ENCODE data around the gene MIOS. TPM values are rescaled to one million over a fixed set of nuclear protein-coding genes. Genes with fewer than 3 reads are reported as not detected.

Gene MIOS
- total RNA-seq, 2 experiments from 2014 or later: 37.2 to 37.7 TPM

DNA sequence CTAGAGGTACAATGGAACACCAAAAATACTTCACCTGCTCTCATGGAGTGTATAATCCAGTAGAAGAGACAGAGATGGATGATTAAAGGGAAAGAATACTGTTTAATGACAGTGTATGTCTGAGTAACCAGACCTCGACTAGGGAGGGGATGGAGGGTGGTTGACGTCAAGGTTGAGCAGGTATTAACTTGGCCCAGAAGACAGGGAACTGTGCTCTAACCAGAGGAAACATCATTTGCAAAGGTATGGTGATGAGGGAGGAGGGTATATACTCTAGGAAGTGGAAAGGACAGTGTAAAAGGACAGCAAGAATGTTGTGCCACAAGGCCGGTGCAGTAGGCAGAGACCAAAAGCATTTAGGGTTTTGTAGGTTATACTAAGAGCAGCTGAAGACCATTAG lies 2.9 kb downstream of the MIOS start:
- Mint-ChIP-seq H3K9me3 (no peaks in the 10 kb centered on the region), H3K36me3 (peaks cover 30% of the 10 kb centered on the region), H3K4me3 (peak overlapping the region; percentile 81), H3K27me3 (no peaks in the 10 kb centered on the region), H3K27ac (peak overlapping the region; percentile 71), H3K4me1 (ENCODE audit: low read depth) (peaks cover 41% of the 10 kb centered on the region)
- intact Hi-C loops (cut with micrococcal nuclease): loop anchor here (1.0 kb wide), 1 partner anchor 70 kb away; no protein-coding TSS in a partner anchor
- DNase-seq: no peak
- ChIA-PET POLR2A (no interaction called here), CTCF (no interaction called here)

DNA sequence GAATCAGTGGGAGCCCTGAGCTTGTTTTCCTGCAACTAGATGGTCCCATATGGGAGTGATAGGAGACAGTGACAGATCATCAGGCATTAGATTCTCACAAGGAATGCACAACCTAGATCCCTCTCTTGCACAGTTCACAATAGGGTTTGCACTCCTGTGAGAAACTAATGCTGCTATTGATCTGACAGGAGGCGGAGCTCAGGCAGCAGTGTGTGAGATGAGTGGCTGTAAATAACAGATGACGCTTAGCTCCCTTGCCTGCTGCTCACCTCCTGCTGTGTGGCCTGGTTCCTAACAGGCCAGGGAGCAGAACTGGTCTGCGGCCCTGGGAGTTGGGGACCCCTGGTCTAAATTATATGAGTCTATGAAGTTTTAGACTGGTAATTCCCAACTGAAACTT lies 3.9 kb downstream of the MIOS start:
- H3K9me3 Mint-ChIP-seq: no peaks in the 10 kb centered on the region
- H3K27ac Mint-ChIP-seq: no peak overlapping the region
- no peak for DNase-seq
- H3K27me3 Mint-ChIP-seq: no peaks in the 10 kb centered on the region
- no peak overlapping the region for H3K4me3 Mint-ChIP-seq
- peaks cover 30% of the 10 kb centered on the region for H3K36me3 Mint-ChIP-seq
- intact Hi-C loops (cut with micrococcal nuclease): no loop called here
- CTCF ChIA-PET: no interaction called here
- POLR2A ChIA-PET: no interaction called here
- H3K4me1 Mint-ChIP-seq (ENCODE audit: low read depth): peaks cover 41% of the 10 kb centered on the region

DNA sequence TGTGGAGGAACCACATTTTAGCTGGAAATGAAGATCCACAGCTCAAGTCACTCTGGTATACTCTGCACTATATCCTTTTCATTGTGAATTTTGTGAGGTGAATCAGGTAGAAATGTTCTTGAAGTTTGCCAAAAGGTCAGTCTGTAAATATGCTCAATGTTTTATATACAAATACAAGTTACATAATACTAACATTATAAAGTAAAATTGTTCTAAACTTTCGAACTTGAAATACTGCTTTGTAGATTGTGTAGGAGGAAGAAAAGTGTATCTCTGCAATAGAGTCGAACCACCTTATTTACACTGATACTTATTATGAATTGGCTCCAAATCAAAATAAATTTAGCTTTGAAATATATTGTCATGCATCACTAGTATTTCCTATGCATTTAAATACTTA lies 7.0 kb downstream of the MIOS start:
- DNase-seq: no peak
- Mint-ChIP-seq H3K27me3 (no peaks in the 10 kb centered on the region), H3K4me3 (no peak overlapping the region), H3K4me1 (ENCODE audit: low read depth) (peaks cover 30% of the 10 kb centered on the region), H3K9me3 (no peaks in the 10 kb centered on the region), H3K27ac (no peak overlapping the region), H3K36me3 (peaks cover 26% of the 10 kb centered on the region)
- POLR2A ChIA-PET: interaction anchor here (1.2 kb wide), 1 partner anchor 66 kb away, joined by 4 read pairs; the partner anchor contains the start of gene UMAD1
- CTCF ChIA-PET: no interaction called here
- intact Hi-C loops (cut with micrococcal nuclease): no loop called here

GRCh38 chr7:7576344-7576743 lies 9.7 kb downstream of the MIOS start:
- peaks cover 12% of the 10 kb centered on the region for H3K4me1 Mint-ChIP-seq (ENCODE audit: low read depth)
- intact Hi-C loops (cut with micrococcal nuclease): no loop called here
- ChIA-PET POLR2A (no interaction called here), CTCF (no interaction called here)
- H3K9me3 Mint-ChIP-seq: no peaks in the 10 kb centered on the region
- H3K4me3 Mint-ChIP-seq: no peak overlapping the region
- peaks cover 25% of the 10 kb centered on the region for H3K36me3 Mint-ChIP-seq
- H3K27ac Mint-ChIP-seq: no peak overlapping the region
- no peaks in the 10 kb centered on the region for H3K27me3 Mint-ChIP-seq
- no peak for DNase-seq

- ChIA-PET POLR2A (no interaction called here), CTCF (interaction anchor here (0.7 to 1.2 kb wide), 2 partner anchors 10 to 274 kb away, joined by 3 to 4 read pairs; no protein-coding TSS in a partner anchor)
- Mint-ChIP-seq H3K27me3 (no peaks in the 10 kb centered on the region), H3K9me3 (no peaks in the 10 kb centered on the region), H3K27ac (no peak overlapping the region), H3K36me3 (peaks cover 22% of the 10 kb centered on the region), H3K4me3 (no peak overlapping the region), H3K4me1 (ENCODE audit: low read depth) (peaks cover 6% of the 10 kb centered on the region)
- intact Hi-C loops (cut with micrococcal nuclease): no loop called here
- DNase-seq: no peak
Observed at GRCh38 chr7:7577888-7578287, 11.2 kb downstream of the MIOS start.

DNA sequence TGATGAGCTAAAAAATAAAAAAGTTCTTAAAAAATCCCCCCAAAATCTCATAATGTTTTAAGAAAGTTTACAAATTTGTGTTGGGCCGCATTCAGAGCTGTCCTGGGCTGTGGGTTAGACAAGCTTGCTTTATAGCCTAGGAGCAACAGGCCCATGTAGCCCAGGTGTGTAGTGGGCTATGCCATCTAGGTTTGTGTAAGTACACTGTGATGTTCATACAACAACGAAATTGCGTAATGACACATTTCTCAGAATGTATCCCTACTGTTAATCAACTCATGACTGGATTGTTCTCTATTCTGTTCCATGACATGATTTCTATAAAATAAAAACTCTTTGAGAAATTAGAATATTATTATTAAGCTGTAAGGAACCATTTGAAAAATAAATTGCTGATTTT lies 13.0 kb downstream of the MIOS start:
- no peaks in the 10 kb centered on the region for H3K27me3 Mint-ChIP-seq
- no peaks in the 10 kb centered on the region for H3K9me3 Mint-ChIP-seq
- no peak overlapping the region for H3K4me3 Mint-ChIP-seq
- H3K4me1 Mint-ChIP-seq (ENCODE audit: low read depth): no peaks in the 10 kb centered on the region
- intact Hi-C loops (cut with micrococcal nuclease): no loop called here
- DNase-seq: no peak
- H3K36me3 Mint-ChIP-seq: peaks cover 11% of the 10 kb centered on the region
- POLR2A ChIA-PET: no interaction called here
- CTCF ChIA-PET: no interaction called here
- no peak overlapping the region for H3K27ac Mint-ChIP-seq

- Mint-ChIP-seq H3K4me3 (no peak overlapping the region), H3K9me3 (no peaks in the 10 kb centered on the region), H3K36me3 (peaks cover 10% of the 10 kb centered on the region), H3K27ac (no peak overlapping the region), H3K4me1 (ENCODE audit: low read depth) (no peaks in the 10 kb centered on the region), H3K27me3 (no peaks in the 10 kb centered on the region)
- DNase-seq: no peak
- ChIA-PET POLR2A (no interaction called here), CTCF (interaction anchor here (1.3 kb wide), 1 partner anchor 13 kb away, joined by 3 read pairs; no protein-coding TSS in a partner anchor)
- intact Hi-C loops (cut with micrococcal nuclease): no loop called here
Observed at GRCh38 chr7:7581531-7582179, 15.0 kb downstream of the MIOS start.

GRCh38 chr7:7582596-7582995 lies 15.9 kb downstream of the MIOS start:
- Mint-ChIP-seq H3K27ac (no peak overlapping the region), H3K9me3 (no peaks in the 10 kb centered on the region), H3K36me3 (peaks cover 10% of the 10 kb centered on the region), H3K27me3 (no peaks in the 10 kb centered on the region), H3K4me3 (no peak overlapping the region), H3K4me1 (ENCODE audit: low read depth) (no peaks in the 10 kb centered on the region)
- CTCF ChIA-PET: interaction anchor here (1.0 kb wide), 1 partner anchor 13 kb away, joined by 5 read pairs; no protein-coding TSS in a partner anchor
- POLR2A ChIA-PET: no interaction called here
- no peak for DNase-seq
- intact Hi-C loops (cut with micrococcal nuclease): no loop called here

DNA sequence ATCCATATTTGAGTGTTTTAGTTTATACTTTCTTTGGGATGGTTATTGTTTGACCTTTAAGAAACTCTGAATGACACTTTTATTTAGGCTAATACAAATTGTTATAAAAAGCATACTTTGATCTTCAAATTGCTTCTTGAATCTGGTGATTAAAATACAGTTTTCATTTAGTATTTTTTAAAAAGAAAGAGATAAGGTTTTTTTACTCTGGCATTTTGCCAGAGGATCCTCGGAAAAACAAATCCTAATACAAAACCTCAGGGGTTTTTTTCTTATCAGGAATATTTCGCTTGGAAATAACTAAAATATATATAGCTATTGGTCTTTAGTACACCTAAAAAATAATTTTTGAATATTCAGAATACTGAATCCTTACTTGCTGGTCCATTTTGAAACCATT lies 17.0 kb downstream of the MIOS start:
- no peaks in the 10 kb centered on the region for H3K9me3 Mint-ChIP-seq
- peaks cover 10% of the 10 kb centered on the region for H3K36me3 Mint-ChIP-seq
- intact Hi-C loops (cut with micrococcal nuclease): no loop called here
- no peak overlapping the region for H3K4me3 Mint-ChIP-seq
- H3K4me1 Mint-ChIP-seq (ENCODE audit: low read depth): no peaks in the 10 kb centered on the region
- no peak for DNase-seq
- CTCF ChIA-PET: interaction anchor here (0.9 kb wide), 1 partner anchor 11 kb away, joined by 3 read pairs; no protein-coding TSS in a partner anchor
- POLR2A ChIA-PET: no interaction called here
- H3K27ac Mint-ChIP-seq: no peak overlapping the region
- no peaks in the 10 kb centered on the region for H3K27me3 Mint-ChIP-seq

DNA sequence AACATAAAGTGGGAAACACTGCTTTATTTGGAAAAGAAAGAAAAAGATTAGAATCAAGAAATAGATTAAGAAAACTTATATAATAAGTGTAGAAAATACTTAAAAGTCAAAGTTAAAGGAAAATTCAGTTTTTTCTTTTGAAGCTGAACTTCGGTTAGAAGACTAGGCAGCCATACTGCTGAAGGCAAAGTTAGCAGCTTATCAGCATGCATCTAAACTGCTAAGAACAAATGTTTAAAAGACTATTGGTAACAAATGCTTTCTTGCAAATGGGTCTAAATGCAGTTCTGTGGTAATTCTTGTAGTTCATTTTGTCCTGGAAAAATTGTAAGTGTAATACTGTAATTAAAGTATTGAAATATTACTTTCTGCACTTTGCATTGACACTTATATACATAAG lies 18.0 kb downstream of the MIOS start:
- ChIA-PET CTCF (interaction anchor here (0.9 kb wide), 1 partner anchor 10 kb away, joined by 3 read pairs; no protein-coding TSS in a partner anchor), POLR2A (no interaction called here)
- no peak for DNase-seq
- no peak overlapping the region for H3K27ac Mint-ChIP-seq
- no peak overlapping the region for H3K4me3 Mint-ChIP-seq
- H3K27me3 Mint-ChIP-seq: no peaks in the 10 kb centered on the region
- intact Hi-C loops (cut with micrococcal nuclease): no loop called here
- H3K9me3 Mint-ChIP-seq: no peaks in the 10 kb centered on the region
- no peaks in the 10 kb centered on the region for H3K4me1 Mint-ChIP-seq (ENCODE audit: low read depth)
- peaks cover 4% of the 10 kb centered on the region for H3K36me3 Mint-ChIP-seq

DNA sequence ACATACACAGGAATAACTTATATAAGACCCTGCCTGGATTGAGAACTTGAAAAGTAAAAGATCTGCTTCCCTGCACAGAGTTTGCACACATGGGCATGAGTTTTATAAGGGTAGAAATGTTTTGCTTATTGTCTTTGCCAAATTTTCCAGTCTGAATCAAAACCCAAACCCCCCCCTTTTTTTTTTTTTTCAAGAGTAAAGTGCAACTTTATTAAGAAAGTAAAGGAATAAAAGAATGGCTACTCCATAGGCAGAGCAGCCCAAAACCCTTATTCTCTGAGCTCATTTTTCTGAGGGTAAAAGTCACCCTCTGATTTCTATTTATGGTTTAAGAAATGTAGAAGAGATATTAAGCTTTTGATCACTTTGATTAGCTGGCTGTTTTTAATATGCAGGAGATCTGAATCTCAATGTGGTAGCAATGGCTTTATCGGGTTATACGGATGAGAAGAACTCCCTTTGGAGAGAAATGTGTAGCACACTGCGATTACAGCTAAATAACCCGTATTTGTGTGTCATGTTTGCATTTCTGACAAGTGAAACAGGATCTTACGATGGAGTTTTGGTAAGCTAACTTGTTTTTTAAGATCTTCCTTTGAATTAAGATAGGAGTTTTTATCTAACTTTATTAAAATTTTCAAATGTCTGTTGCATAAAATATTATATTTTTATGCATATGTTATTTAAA lies 18.7 kb downstream of the MIOS start:
- intact Hi-C loops (cut with micrococcal nuclease): no loop called here
- H3K36me3 Mint-ChIP-seq: peaks cover 4% of the 10 kb centered on the region
- H3K27me3 Mint-ChIP-seq: no peaks in the 10 kb centered on the region
- ChIA-PET POLR2A (no interaction called here), CTCF (interaction anchor here (0.8 to 1.1 kb wide), 2 partner anchors 9 to 632 kb away, joined by 3 to 4 read pairs; no protein-coding TSS in a partner anchor)
- H3K27ac Mint-ChIP-seq: no peak overlapping the region
- H3K4me1 Mint-ChIP-seq (ENCODE audit: low read depth): no peaks in the 10 kb centered on the region
- DNase-seq: no peak
- H3K4me3 Mint-ChIP-seq: no peak overlapping the region
- H3K9me3 Mint-ChIP-seq: no peaks in the 10 kb centered on the region

- H3K4me3 Mint-ChIP-seq: no peak overlapping the region
- peaks cover 30% of the 10 kb centered on the region for H3K36me3 Mint-ChIP-seq
- no peaks in the 10 kb centered on the region for H3K4me1 Mint-ChIP-seq (ENCODE audit: low read depth)
- ChIA-PET CTCF (interaction anchor here (0.6 to 2.1 kb wide), 15 partner anchors 11 to 700 kb away, joined by 3 to 9 read pairs (median 4); partner anchors contain the start of gene UMAD1), POLR2A (no interaction called here)
- intact Hi-C loops (cut with micrococcal nuclease): loop anchor here (1.0 to 2.0 kb wide), 2 partner anchors 166 to 621 kb away; no protein-coding TSS in a partner anchor
- no peaks in the 10 kb centered on the region for H3K27me3 Mint-ChIP-seq
- H3K27ac Mint-ChIP-seq: no peak overlapping the region
- no peak for DNase-seq
- H3K9me3 Mint-ChIP-seq: no peaks in the 10 kb centered on the region
Observed at GRCh38 chr7:7595451-7595850, 28.8 kb downstream of the MIOS start.
